Motor neuron (in vitro differentiated cells): ENCODE data around the gene GP1BB. TPM values are rescaled to one million over a fixed set of nuclear protein-coding genes. Genes with fewer than 3 reads are reported as not detected.

Experiments used
- ATAC-seq, 8 experiments: fragments of 200-7000 bp; cut with Tn5 transposase; replicated peaks in 6 of 8; 2 replicates each; pipeline ENCODE4 v1.8.0; 2021; ENCODE audit warnings: mild to moderate bottlenecking in 8 of 8, moderate library complexity in 8 of 8
- H3K27ac ChIP-seq, 2 donors: fragments of 250-450 bp; sonication (Bioruptor Pico); 2 replicates each; pipeline ENCODE4 v1.9.0; 2021; ENCODE audit warnings: antibody characterized with exemption in 2 of 2, mild to moderate bottlenecking in 2 of 2, moderate library complexity in 1 of 2
- H3K4me1 ChIP-seq, 2 donors: fragments of 250-450 bp; sonication (Bioruptor Pico); replicated peaks in 1 of 2; 2 replicates each; pipeline ENCODE4 v1.6.1; 2021; ENCODE audit warnings: antibody characterized with exemption in 2 of 2, mild to moderate bottlenecking in 2 of 2, moderate library complexity in 1 of 2
- H3K4me3 ChIP-seq, 5 donors: fragments of 250-450 bp; sonication (Bioruptor Pico); 2 replicates each; pipeline ENCODE4 v1.9.0; 2021; ENCODE audit warnings: antibody characterized with exemption in 5 of 5, mild to moderate bottlenecking in 5 of 5, moderate library complexity in 4 of 5
- WGBS, 10 experiments: fragments of 450-650 bp; shearing (Covaris generic); methylation state at CpG; one replicate each; pipeline ENCODE4 v1.0.0; 2022; 5-methylcytosine and 5-hydroxymethylcytosine counted together
- in situ Hi-C, 9 experiments: fragments of 400-800 bp; cut with MboI; loops; one replicate each; pipeline ENCODE4 v1.15.0; 2021; ENCODE audit warnings: low sequenced_read_pairs in 9 of 9, low pct_unique_long_range_greater_than_20kb in 2 of 9; ENCODE audit not compliant: unreplicated experiment in 9 of 9
- total RNA-seq, 8 experiments: library from RNA; unstranded; fragments of 300-600 nt; gene quantifications; 2 replicates each; pipeline versions ENCODE4 v1.2.3 to v1.2.4, GENCODE V29; 2022

Gene GP1BB
- total RNA-seq, 8 experiments from 2014 or later: 2.0 to 7.4 (median 3.5) TPM; not detected in 1

- WGBS, 10 experiments: 13% methylated on average over 8 of the region's 117 CpGs; no CpG with 5 or more reads in 9 of the 10 experiments
- no peak overlapping the region for H3K27ac ChIP-seq
- H3K4me1 ChIP-seq: peaks cover 5 to 8% of the 10 kb centered on the region in 2 donors
- peak overlapping the region; percentile 16 to 26 (median 23) for H3K4me3 ChIP-seq
- in situ Hi-C loops: no loop called here
- peak in 6 of 8 experiments; percentile 8 to 31 (median 22) for ATAC-seq
These were observed 37.8 kb downstream of the GP1BB start for GRCh38 chr22:19760951-19761724.

- no peak overlapping the region for H3K4me3 ChIP-seq
- no peak overlapping the region for H3K27ac ChIP-seq
- in situ Hi-C loops: no loop called here
- peak in 2 of 8 experiments; percentile 35 to 56 for ATAC-seq
- peaks cover 5 to 8% of the 10 kb centered on the region in 2 donors for H3K4me1 ChIP-seq
- WGBS, 10 experiments: 17 to 60% (median 39%) methylated on average over 1 to 8 of the region's 33 CpGs; no CpG with 5 or more reads in 4 of the 10 experiments
These were observed 38.6 kb downstream of the GP1BB start for GRCh38 chr22:19761725-19762567.

- 50 to 100% (median 71%) methylated on average over 1 to 15 of the region's 34 CpGs; no CpG with 5 or more reads in 5 of the 10 experiments for WGBS, 10 experiments
- peaks cover 5 to 8% of the 10 kb centered on the region in 2 donors for H3K4me1 ChIP-seq
- in situ Hi-C loops: no loop called here
- H3K4me3 ChIP-seq: no peak overlapping the region
- peak overlapping the region in 1 of 2 donors; percentile 13 for H3K27ac ChIP-seq
- ATAC-seq: no peak
These were observed 39.5 kb downstream of the GP1BB start for GRCh38 chr22:19762568-19763457.

- no peak for ATAC-seq
These were observed 40.3 kb downstream of the GP1BB start for GRCh38 chr22:19763458-19764298.

GRCh38 chr22:19764299-19764593 is 40.9 kb downstream of the GP1BB start:
- no peak overlapping the region for H3K27ac ChIP-seq
- no peak for ATAC-seq
- in situ Hi-C loops: no loop called here
- peaks cover 5 to 7% of the 10 kb centered on the region in 2 donors for H3K4me1 ChIP-seq
- no peak overlapping the region for H3K4me3 ChIP-seq
- WGBS, 10 experiments: 47% methylated on average over 3 of the region's 17 CpGs; no CpG with 5 or more reads in 9 of the 10 experiments

More at GRCh38 chr22:19763458-19764298, 40.3 kb downstream of the GP1BB start:
- 43 to 71% (median 50%) methylated on average over 9 to 11 of the region's 39 CpGs; no CpG with 5 or more reads in 7 of the 10 experiments for WGBS, 10 experiments
- in situ Hi-C loops: no loop called here
- H3K4me1 ChIP-seq: peaks cover 5 to 8% of the 10 kb centered on the region in 2 donors
- no peak overlapping the region for H3K4me3 ChIP-seq
- no peak overlapping the region for H3K27ac ChIP-seq

- Histone ChIP-seq H3K27ac (no peak overlapping the region), H3K4me3 (no peak overlapping the region), H3K4me1 (peaks cover 3 to 5% of the 10 kb centered on the region in 2 donors)
- ATAC-seq: no peak
- in situ Hi-C loops: no loop called here
- 40 to 100% (median 79%) methylated on average over 2 to 8 of the region's 25 CpGs; no CpG with 5 or more reads in 6 of the 10 experiments for WGBS, 10 experiments
These were observed 41.5 kb downstream of the GP1BB start for GRCh38 chr22:19764636-19765476.

GRCh38 chr22:19765477-19766239 is 42.3 kb downstream of the GP1BB start:
- ATAC-seq: peak in 5 of 8 experiments; percentile 36 to 56 (median 52)
- WGBS, 10 experiments: 3 to 25% (median 20%) methylated on average over 1 to 7 of the region's 83 CpGs; no CpG with 5 or more reads in 7 of the 10 experiments
- peaks cover 3 to 5% of the 10 kb centered on the region in 2 donors for H3K4me1 ChIP-seq
- in situ Hi-C loops: no loop called here
- no peak overlapping the region for H3K4me3 ChIP-seq
- no peak overlapping the region for H3K27ac ChIP-seq

- peaks cover 3% of the 10 kb centered on the region in 2 donors for H3K4me1 ChIP-seq
- in situ Hi-C loops: no loop called here
- ATAC-seq: peak in 6 of 8 experiments; percentile 1 to 43 (median 14)
- WGBS, 10 experiments: no CpG with 5 or more reads among the region's 36 CpGs
- H3K4me3 ChIP-seq: peak overlapping the region in 3 of 5 donors; percentile 17 to 22 (median 18)
- no peak overlapping the region for H3K27ac ChIP-seq
These were observed 42.8 kb downstream of the GP1BB start for GRCh38 chr22:19766240-19766510.

- in situ Hi-C loops: no loop called here
- peak in 6 of 8 experiments; percentile 2 to 57 (median 39) for ATAC-seq
- 2 to 73% (median 2%) methylated on average over 9 to 49 of the region's 103 CpGs; no CpG with 5 or more reads in 7 of the 10 experiments for WGBS, 10 experiments
- Histone ChIP-seq H3K4me1 (no peaks in the 10 kb centered on the region), H3K27ac (no peak overlapping the region), H3K4me3 (peak overlapping the region in 3 of 5 donors; percentile 17 to 22 (median 18))
These were observed 43.4 kb downstream of the GP1BB start for GRCh38 chr22:19766511-19767426.
